Measurements from ENCODE around the gene PDPR.
"Not testable (repeated sequence)": the region's sequence is repeated elsewhere in the genome, so short reads cannot be mapped to it uniquely, and the experiment has no call there.

DNA sequence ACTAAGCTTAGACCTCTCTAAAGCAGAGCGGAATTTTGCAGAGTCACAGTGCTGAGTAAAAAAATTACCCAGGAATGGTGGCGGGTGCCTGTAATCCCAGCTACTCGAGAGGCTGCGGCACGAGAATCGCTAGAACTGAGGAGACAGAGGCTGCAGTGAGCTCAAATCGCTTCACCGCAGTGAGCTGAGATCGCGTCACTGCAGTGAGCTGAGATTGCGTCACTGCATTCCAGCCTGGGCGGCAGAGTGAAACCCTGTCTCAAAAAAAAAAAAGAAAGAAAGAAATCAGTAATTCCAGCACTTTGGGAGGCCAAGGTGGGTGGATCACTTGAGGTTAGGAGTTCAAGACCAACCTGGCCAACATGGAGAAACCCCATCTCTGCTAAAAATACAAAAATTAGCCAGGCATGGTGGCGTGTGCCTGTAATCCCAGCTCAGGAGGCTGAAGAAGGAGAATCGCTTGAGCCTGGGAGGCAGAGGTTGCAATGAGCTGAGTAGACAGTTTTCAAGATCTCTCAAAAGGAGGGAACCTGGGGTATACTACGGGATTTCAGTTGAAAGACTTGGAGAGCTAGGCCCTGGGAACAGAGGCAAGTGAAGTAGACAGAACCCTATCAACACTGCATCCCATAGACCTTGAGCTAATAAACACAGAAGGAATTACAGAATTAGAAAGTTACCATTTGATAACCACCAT lies 4.4 kb upstream of the PDPR start:
- TF ChIP-seq POLR2A (IDR thresholded peaks at IDR 0.05): not testable (repeated sequence)
- TF ChIP-seq, protein P1, sequence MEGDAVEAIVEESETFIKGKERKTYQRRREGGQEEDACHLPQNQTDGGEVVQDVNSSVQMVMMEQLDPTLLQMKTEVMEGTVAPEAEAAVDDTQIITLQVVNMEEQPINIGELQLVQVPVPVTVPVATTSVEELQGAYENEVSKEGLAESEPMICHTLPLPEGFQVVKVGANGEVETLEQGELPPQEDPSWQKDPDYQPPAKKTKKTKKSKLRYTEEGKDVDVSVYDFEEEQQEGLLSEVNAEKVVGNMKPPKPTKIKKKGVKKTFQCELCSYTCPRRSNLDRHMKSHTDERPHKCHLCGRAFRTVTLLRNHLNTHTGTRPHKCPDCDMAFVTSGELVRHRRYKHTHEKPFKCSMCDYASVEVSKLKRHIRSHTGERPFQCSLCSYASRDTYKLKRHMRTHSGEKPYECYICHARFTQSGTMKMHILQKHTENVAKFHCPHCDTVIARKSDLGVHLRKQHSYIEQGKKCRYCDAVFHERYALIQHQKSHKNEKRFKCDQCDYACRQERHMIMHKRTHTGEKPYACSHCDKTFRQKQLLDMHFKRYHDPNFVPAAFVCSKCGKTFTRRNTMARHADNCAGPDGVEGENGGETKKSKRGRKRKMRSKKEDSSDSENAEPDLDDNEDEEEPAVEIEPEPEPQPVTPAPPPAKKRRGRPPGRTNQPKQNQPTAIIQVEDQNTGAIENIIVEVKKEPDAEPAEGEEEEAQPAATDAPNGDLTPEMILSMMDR (IDR thresholded peaks at IDR 0.05): not testable (repeated sequence)
